Measurements from ENCODE around the gene COL19A1. TPM values are rescaled to one million over a fixed set of nuclear protein-coding genes. Genes with fewer than 3 reads are reported as not detected.

COL19A1 gene
- total RNA-seq, 2 donors from 2014 or later, result 1.4 to 1.5 TPM

DNA sequence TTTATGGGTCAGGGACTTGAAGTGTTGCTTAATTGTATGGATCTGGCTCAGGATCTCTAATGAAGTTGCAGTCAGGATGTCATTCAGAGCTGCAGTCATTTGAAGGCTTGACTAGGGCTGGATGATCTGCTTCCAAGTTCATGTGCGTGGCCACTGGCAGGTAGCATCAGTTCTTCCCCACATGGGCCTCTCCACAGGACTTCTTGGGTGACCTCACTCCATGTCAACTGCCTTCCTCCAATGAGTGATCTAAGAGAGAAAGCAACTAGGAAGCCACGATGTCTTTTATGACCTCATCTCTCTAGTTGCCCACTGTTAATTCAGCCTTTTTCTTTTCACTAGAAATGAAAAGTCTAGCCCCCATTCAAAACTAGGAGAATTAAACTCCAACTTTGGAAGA is 332.4 kb downstream of the COL19A1 start:
- no peak overlapping the region for H3K9ac ChIP-seq (ENCODE audit: extremely low read depth, low read length, poor library complexity, severe bottlenecking)
- TF ChIP-seq, protein P1, sequence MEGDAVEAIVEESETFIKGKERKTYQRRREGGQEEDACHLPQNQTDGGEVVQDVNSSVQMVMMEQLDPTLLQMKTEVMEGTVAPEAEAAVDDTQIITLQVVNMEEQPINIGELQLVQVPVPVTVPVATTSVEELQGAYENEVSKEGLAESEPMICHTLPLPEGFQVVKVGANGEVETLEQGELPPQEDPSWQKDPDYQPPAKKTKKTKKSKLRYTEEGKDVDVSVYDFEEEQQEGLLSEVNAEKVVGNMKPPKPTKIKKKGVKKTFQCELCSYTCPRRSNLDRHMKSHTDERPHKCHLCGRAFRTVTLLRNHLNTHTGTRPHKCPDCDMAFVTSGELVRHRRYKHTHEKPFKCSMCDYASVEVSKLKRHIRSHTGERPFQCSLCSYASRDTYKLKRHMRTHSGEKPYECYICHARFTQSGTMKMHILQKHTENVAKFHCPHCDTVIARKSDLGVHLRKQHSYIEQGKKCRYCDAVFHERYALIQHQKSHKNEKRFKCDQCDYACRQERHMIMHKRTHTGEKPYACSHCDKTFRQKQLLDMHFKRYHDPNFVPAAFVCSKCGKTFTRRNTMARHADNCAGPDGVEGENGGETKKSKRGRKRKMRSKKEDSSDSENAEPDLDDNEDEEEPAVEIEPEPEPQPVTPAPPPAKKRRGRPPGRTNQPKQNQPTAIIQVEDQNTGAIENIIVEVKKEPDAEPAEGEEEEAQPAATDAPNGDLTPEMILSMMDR (conservative IDR thresholded peaks at IDR 0.05), result no peak

DNA sequence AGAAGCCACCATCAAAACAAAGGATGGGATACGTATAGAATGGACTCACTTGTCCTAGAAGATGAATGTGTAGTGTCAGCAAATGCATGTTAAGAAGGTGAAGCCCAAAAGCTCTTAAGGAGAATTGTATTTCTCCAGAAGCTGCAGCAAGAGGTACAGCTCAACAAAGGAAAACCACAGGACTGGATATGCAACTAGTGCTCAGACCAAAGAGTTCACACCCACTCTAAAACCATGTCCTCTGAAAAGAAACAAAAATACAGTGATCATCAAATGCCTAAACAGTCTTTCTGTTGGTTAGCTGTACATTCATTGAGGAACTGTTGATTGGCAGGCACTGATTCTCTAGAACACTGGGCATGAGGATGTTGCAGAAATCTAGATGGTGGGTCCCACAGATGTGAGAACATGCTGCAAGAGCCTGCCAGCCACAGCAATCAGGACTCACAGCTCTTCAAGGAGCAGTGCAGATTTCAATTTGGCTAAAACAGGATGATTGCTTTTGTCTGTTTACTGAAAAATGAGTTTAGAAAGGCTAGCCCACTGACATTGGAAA is 342.0 kb downstream of the COL19A1 start:
- no peaks in the 10 kb centered on the region for H3K36me3 Mint-ChIP-seq (ENCODE audit: low read depth)
- TF ChIP-seq, protein P1 (conservative IDR thresholded peaks at IDR 0.05), result no peak

More for the DNA sequence above, 332.4 kb downstream of the COL19A1 start:
- 83 to 89% methylated on average over 2 of the region's 2 CpGs for WGBS, 2 experiments (ENCODE audit: insufficient coverage in 1 of 2, insufficient read length in 1 of 2)
- Histone ChIP-seq H3K4me1 (ENCODE audit: control insufficient read depth, insufficient read depth, low read length) (no peaks in the 10 kb centered on the region), H3K4me3 (ENCODE audit: low read length) (no peak overlapping the region), H3K27ac (ENCODE audit: low read depth, low read length) (no peak overlapping the region), H3K27me3 (ENCODE audit: control insufficient read depth, insufficient read depth, low read length, poor library complexity, severe bottlenecking) (no peaks in the 10 kb centered on the region), H3K36me3 (ENCODE audit: control insufficient read depth, insufficient read depth, low read length) (no peaks in the 10 kb centered on the region), H3K9me3 (ENCODE audit: control insufficient read depth, low read length) (no peaks in the 10 kb centered on the region)
- Mint-ChIP-seq H3K4me1 (no peaks in the 10 kb centered on the region), H3K27me3 (ENCODE audit: insufficient read depth) (no peaks in the 10 kb centered on the region), H3K36me3 (ENCODE audit: low read depth) (no peaks in the 10 kb centered on the region), H3K9me3 (no peaks in the 10 kb centered on the region), H3K4me3 (no peak overlapping the region), H3K27ac (no peak overlapping the region)
- no peak for DNase-seq

DNA sequence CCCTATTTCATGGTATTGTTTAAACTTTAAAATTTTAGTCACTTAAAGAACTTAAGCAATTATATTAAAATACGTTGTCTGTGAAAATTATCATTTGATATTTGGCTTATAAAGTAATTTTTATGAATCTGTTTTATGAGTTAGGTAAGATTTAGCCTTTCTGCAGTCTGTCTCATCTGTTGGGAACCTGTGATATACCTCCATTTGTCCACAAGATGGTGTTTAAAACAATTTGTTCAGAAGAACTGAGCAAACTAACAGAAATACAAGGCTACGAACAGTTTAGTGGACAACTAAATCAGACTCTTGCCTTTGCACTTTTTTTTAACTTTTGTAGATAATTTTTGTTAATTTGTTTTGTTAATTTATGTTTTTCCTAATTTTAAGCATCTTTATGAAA is 344.1 kb downstream of the COL19A1 start:
- no peaks in the 10 kb centered on the region for H3K9me3 ChIP-seq (ENCODE audit: control insufficient read depth, low read length)
- no peak overlapping the region for H3K4me3 Mint-ChIP-seq
- no peak overlapping the region for H3K27ac ChIP-seq (ENCODE audit: low read depth, low read length)
- no peaks in the 10 kb centered on the region for H3K9me3 Mint-ChIP-seq
- no peaks in the 10 kb centered on the region for H3K36me3 Mint-ChIP-seq (ENCODE audit: low read depth)
- H3K4me1 ChIP-seq (ENCODE audit: control insufficient read depth, insufficient read depth, low read length), result peaks cover 6% of the 10 kb centered on the region
- no peak overlapping the region for H3K27ac Mint-ChIP-seq
- DNase-seq, result no peak
- WGBS, 2 experiments (ENCODE audit: insufficient coverage in 1 of 2, insufficient read length in 1 of 2), result 72 to 100% methylated on average over 1 to 2 of the region's 2 CpGs
- H3K27me3 Mint-ChIP-seq (ENCODE audit: insufficient read depth), result no peaks in the 10 kb centered on the region
- no peak overlapping the region for H3K9ac ChIP-seq (ENCODE audit: extremely low read depth, low read length, poor library complexity, severe bottlenecking)
- H3K4me3 ChIP-seq (ENCODE audit: low read length), result no peak overlapping the region
- TF ChIP-seq, protein P1 (conservative IDR thresholded peaks at IDR 0.05), result peak; percentile 69
- no peaks in the 10 kb centered on the region for H3K4me1 Mint-ChIP-seq
- H3K36me3 ChIP-seq (ENCODE audit: control insufficient read depth, insufficient read depth, low read length), result no peaks in the 10 kb centered on the region
- H3K27me3 ChIP-seq (ENCODE audit: control insufficient read depth, insufficient read depth, low read length, poor library complexity, severe bottlenecking), result no peaks in the 10 kb centered on the region

More for the DNA sequence above, 342.0 kb downstream of the COL19A1 start:
- no peak overlapping the region for H3K4me3 Mint-ChIP-seq
- no peaks in the 10 kb centered on the region for H3K27me3 Mint-ChIP-seq (ENCODE audit: insufficient read depth)
- Histone ChIP-seq H3K9me3 (ENCODE audit: control insufficient read depth, low read length) (no peaks in the 10 kb centered on the region), H3K27me3 (ENCODE audit: control insufficient read depth, insufficient read depth, low read length, poor library complexity, severe bottlenecking) (no peaks in the 10 kb centered on the region), H3K4me1 (ENCODE audit: control insufficient read depth, insufficient read depth, low read length) (peaks cover 6% of the 10 kb centered on the region), H3K9ac (ENCODE audit: extremely low read depth, low read length, poor library complexity, severe bottlenecking) (no peak overlapping the region), H3K27ac (ENCODE audit: low read depth, low read length) (no peak overlapping the region), H3K36me3 (ENCODE audit: control insufficient read depth, insufficient read depth, low read length) (no peaks in the 10 kb centered on the region), H3K4me3 (ENCODE audit: low read length) (no peak overlapping the region)
- no peaks in the 10 kb centered on the region for H3K4me1 Mint-ChIP-seq
- no peak overlapping the region for H3K27ac Mint-ChIP-seq
- WGBS, 2 experiments (ENCODE audit: insufficient coverage in 1 of 2, insufficient read length in 1 of 2), result 67 to 86% methylated on average over 1 of the region's 1 CpG
- H3K9me3 Mint-ChIP-seq, result no peaks in the 10 kb centered on the region
- no peak for DNase-seq
